ENCODE data around the gene DMAP1.

DNA sequence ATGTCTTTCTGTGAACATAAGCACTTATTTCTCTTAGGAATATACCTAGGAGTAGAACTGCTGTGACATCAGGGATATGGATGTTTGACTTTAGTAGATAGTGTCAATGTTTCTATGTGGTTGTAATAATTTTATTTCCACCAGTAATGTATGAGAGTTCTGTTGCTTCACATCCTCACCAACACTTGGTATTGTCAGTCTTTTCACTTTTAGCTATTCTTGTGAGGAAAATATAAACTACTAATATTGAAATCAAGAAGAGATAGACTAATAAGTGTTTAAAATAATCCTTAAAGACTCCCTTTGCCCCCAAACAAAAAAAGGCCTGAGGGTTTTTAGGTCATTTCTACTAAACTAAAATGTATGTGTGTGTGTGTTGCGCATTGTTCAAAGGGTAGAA lies 2.7 kb upstream of the DMAP1 start:
- TF ChIP-seq YY1 (IDR thresholded peaks at IDR 0.05; ENCODE audit: insufficient read depth, insufficient read length) (no peak), SUZ12 (IDR thresholded peaks at IDR 0.05; ENCODE audit: extremely low read depth, insufficient read depth, insufficient read length) (no peak)
